Astrocyte (in vitro differentiated cells and primary cell): ENCODE measurements around the gene ATP12A.

ENCODE experiments used
- EZH2 ChIP-seq: IDR thresholded peaks from 2 replicates; pipeline ENCODE4 v1.6.1; 2012; ENCODE audit warnings: mild to moderate bottlenecking, low read length, inconsistent platforms; ENCODE audit not compliant: insufficient read depth
- TF ChIP-seq, protein P1 (sequence below): IDR thresholded peaks from 2 replicates; pipeline ENCODE4 v1.5.1; 2011; ENCODE audit warnings: low read depth, mild to moderate bottlenecking, inconsistent platforms, low read length, moderate library complexity; ENCODE audit not compliant: insufficient read depth

GRCh38 chr13:24725379-24725778, 45.2 kb downstream of the ATP12A start:
- TF ChIP-seq, protein P1, sequence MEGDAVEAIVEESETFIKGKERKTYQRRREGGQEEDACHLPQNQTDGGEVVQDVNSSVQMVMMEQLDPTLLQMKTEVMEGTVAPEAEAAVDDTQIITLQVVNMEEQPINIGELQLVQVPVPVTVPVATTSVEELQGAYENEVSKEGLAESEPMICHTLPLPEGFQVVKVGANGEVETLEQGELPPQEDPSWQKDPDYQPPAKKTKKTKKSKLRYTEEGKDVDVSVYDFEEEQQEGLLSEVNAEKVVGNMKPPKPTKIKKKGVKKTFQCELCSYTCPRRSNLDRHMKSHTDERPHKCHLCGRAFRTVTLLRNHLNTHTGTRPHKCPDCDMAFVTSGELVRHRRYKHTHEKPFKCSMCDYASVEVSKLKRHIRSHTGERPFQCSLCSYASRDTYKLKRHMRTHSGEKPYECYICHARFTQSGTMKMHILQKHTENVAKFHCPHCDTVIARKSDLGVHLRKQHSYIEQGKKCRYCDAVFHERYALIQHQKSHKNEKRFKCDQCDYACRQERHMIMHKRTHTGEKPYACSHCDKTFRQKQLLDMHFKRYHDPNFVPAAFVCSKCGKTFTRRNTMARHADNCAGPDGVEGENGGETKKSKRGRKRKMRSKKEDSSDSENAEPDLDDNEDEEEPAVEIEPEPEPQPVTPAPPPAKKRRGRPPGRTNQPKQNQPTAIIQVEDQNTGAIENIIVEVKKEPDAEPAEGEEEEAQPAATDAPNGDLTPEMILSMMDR = no peak
- TF ChIP-seq EZH2 = no peak
